Gastrocnemius medialis (tissue), 4 donors: ENCODE results near the gene SFMBT2.

Experiments used
- POLR2A ChIP-seq, 2 donors: fragments of 450-650 bp; IDR thresholded peaks; one replicate each; pipeline ENCODE4 v1.6.1; 2017; ENCODE audit warnings: antibody characterized with exemption in 2 of 2, mild to moderate bottlenecking in 2 of 2, moderate library complexity in 2 of 2
- TF ChIP-seq, protein P1 (sequence below), 5 experiments: fragments of 450-650 bp in 3 of 5; fragments of 200-600 bp in 2 of 5; sonication (generic) in 2 of 5; IDR thresholded peaks in 4 of 5; conservative IDR thresholded peaks in 1 of 5; 1 replicate in 4 of 5; 2 replicates in 1 of 5; pipeline ENCODE4 v1.5.1; 2016 to 2019; ENCODE audit warnings: antibody characterized with exemption in 5 of 5, mild to moderate bottlenecking in 3 of 5, moderate library complexity in 3 of 5

DNA sequence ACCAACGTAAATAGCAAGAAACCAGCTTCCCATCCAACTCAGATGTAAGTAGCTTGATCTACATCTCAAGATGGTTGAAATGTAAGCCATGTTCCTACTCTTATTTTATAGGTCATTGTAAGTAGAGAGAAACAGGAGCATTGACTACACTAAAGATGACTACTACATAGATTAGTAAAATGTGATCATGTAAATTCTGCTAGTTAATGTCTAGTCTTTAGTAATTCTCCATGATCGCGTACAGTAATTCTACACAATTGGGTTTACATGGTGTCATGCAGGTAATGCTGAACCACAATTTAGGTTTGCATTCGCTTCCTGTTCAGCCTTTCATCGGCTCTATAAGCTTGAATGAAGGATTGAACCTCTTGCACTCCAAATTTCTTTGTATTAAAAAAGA lies 14.9 kb upstream of the SFMBT2 start:
- TF ChIP-seq POLR2A (IDR thresholded peaks at IDR 0.05): no peak
- TF ChIP-seq, protein P1, sequence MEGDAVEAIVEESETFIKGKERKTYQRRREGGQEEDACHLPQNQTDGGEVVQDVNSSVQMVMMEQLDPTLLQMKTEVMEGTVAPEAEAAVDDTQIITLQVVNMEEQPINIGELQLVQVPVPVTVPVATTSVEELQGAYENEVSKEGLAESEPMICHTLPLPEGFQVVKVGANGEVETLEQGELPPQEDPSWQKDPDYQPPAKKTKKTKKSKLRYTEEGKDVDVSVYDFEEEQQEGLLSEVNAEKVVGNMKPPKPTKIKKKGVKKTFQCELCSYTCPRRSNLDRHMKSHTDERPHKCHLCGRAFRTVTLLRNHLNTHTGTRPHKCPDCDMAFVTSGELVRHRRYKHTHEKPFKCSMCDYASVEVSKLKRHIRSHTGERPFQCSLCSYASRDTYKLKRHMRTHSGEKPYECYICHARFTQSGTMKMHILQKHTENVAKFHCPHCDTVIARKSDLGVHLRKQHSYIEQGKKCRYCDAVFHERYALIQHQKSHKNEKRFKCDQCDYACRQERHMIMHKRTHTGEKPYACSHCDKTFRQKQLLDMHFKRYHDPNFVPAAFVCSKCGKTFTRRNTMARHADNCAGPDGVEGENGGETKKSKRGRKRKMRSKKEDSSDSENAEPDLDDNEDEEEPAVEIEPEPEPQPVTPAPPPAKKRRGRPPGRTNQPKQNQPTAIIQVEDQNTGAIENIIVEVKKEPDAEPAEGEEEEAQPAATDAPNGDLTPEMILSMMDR (IDR thresholded peaks at IDR 0.05 in 4 of 5, conservative IDR thresholded peaks at IDR 0.05 in 1 of 5): no peak
